Measurements from ENCODE around the gene TTPAL.

Gene TTPAL

GRCh38 chr20:44521484-44522481, 46.1 kb downstream of the TTPAL start, which contains the start of gene SERINC3:
TSS of gene SERINC3 (minus strand) at chr20:44522070. CDS start at chr20:44521951, 119 bp downstream.
- DNase-seq (ENCODE audit: low read depth), result peak; percentile 94
- peak within 1 kb of the TSS; percentile 95 for H3K4me3 ChIP-seq (ENCODE audit: low read depth, low read length)
- TF ChIP-seq CTCF (IDR thresholded peaks at IDR 0.05; ENCODE audit: insufficient read depth, low read depth, low read length, missing control alignments), result no peak

GRCh38 chr20:44522841-44523240, 47.2 kb downstream of the TTPAL start:
- no peak overlapping the region for H3K4me3 ChIP-seq (ENCODE audit: low read depth, low read length)
- DNase-seq (ENCODE audit: low read depth), result no peak
- TF ChIP-seq CTCF (IDR thresholded peaks at IDR 0.05; ENCODE audit: insufficient read depth, low read depth, low read length, missing control alignments), result no peak

GRCh38 chr20:44523746-44524145, 48.1 kb downstream of the TTPAL start:
- no peak for TF ChIP-seq CTCF (IDR thresholded peaks at IDR 0.05; ENCODE audit: insufficient read depth, low read depth, low read length, missing control alignments)
- H3K4me3 ChIP-seq (ENCODE audit: low read depth, low read length), result no peak overlapping the region
- DNase-seq (ENCODE audit: low read depth), result no peak

- no peak for TF ChIP-seq CTCF (IDR thresholded peaks at IDR 0.05; ENCODE audit: insufficient read depth, low read depth, low read length, missing control alignments)
- H3K4me3 ChIP-seq (ENCODE audit: low read depth, low read length), result no peak overlapping the region
- no peak for DNase-seq (ENCODE audit: low read depth)
Measured at GRCh38 chr20:44526129-44526528, 50.5 kb downstream of the TTPAL start.

GRCh38 chr20:44527716-44528199, 52.1 kb downstream of the TTPAL start:
- no peak for DNase-seq (ENCODE audit: low read depth)
- H3K4me3 ChIP-seq (ENCODE audit: low read depth, low read length), result no peak overlapping the region
- TF ChIP-seq CTCF (IDR thresholded peaks at IDR 0.05; ENCODE audit: insufficient read depth, low read depth, low read length, missing control alignments), result no peak

- TF ChIP-seq CTCF (IDR thresholded peaks at IDR 0.05; ENCODE audit: insufficient read depth, low read depth, low read length, missing control alignments), result no peak
- H3K4me3 ChIP-seq (ENCODE audit: low read depth, low read length), result no peak overlapping the region
- DNase-seq (ENCODE audit: low read depth), result no peak
Measured at GRCh38 chr20:44528309-44528708, 52.6 kb downstream of the TTPAL start.
